HG02884 (cell line): ENCODE results near the gene MAGEA11.
"Not testable (repeated sequence)": the region's sequence is repeated elsewhere in the genome, so short reads cannot be mapped to it uniquely, and the experiment has no call there.

ENCODE experiments used
- ATAC-seq: cut with Tn5 transposase; IDR thresholded peaks from one replicate; pipeline ENCODE4 v1.9.1; 2021; ENCODE audit warnings: mild to moderate bottlenecking, moderate library complexity; ENCODE audit not compliant: unreplicated experiment

MAGEA11 gene

GRCh38 chrX:149716632-149717031, 4.8 kb downstream of the MAGEA11 start:
- no peak for ATAC-seq

GRCh38 chrX:149717803-149718202, 5.9 kb downstream of the MAGEA11 start:
- no peak for ATAC-seq

- no peak for ATAC-seq
Measured at GRCh38 chrX:149718757-149719156, 6.9 kb downstream of the MAGEA11 start.

DNA sequence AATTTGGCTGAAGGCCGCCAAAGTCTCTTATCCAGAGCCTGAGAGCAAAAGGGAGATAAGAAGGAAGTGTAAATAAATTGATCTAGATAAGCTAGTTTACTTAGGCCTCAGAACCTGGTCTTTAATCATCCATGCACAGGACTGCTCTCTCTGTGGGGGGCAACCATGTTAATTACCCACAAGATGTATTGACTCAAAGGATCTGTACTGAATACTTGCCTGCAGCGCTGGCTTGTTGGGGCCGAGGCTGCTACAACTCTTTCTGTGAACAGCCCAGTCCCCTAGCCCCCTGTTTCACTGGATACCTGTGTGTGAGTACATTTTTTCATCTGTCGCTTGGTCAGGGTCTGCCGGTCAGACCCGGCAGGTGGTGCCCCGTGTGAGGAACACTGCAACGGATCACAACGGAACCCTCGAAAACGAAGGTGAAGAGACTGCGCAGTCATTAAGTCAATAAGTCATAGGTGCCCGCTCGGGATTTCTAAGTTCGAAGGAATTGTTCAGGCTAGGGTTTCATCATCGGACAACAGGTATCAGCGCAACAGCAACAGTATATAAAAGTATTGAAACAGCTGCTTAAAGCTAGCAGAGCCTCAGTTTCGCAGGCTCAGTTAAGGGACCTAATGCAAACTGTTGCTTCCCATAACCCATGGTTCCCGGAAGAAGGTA, 8.3 kb downstream of the MAGEA11 start:
- no peak for ATAC-seq

GRCh38 chrX:149721241-149721640, 9.4 kb downstream of the MAGEA11 start:
- not testable (repeated sequence) for ATAC-seq

DNA sequence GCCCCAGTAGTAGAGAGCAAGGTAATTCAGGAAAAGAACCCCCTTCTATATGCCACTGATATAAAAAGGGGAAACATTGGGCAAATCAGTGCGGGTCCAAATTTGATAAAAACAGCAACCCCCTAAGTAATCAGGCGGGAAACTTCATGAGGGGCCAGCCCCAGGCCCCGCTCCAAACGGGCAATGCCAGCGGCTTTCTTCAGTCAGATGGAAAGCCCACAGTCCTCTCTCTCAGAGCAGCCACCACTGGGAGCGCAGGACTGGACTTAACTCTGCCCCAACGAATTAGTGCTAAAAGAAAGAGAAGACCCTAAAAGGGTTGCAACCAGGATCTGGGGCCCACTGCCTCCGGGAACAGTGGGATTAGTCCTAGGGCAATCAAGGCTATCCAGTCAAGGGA, 9.9 kb downstream of the MAGEA11 start:
- ATAC-seq, result no peak

GRCh38 chrX:149723583-149724118, 11.8 kb downstream of the MAGEA11 start:
- not testable (repeated sequence) for ATAC-seq

GRCh38 chrX:149727308-149727707, 15.4 kb downstream of the MAGEA11 start:
- not testable (repeated sequence) for ATAC-seq

DNA sequence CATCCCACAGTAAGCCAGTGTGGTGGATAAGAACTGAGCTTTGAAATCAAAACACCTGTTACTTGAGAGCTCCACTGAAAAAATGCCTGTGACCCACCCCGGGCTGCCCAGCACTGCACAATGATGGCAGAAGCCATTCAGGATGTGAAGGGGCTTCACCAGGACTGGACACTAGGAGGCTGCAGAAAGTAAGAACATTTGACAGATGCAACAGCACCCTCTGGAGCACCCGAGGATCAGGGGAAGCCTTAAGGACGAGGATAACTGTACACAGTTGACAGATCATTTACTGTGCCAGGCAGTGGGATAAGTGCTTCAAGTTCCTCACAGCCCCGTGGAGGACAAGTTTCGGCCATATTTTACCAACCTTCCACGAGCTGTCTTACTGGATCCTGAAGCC, 30.4 kb downstream of the MAGEA11 start:
- not testable (repeated sequence) for ATAC-seq

- not testable (repeated sequence) for ATAC-seq
Measured at GRCh38 chrX:149746390-149747007, 34.6 kb downstream of the MAGEA11 start.

- ATAC-seq, result no peak
Measured at GRCh38 chrX:149757206-149758067, 45.6 kb downstream of the MAGEA11 start.

DNA sequence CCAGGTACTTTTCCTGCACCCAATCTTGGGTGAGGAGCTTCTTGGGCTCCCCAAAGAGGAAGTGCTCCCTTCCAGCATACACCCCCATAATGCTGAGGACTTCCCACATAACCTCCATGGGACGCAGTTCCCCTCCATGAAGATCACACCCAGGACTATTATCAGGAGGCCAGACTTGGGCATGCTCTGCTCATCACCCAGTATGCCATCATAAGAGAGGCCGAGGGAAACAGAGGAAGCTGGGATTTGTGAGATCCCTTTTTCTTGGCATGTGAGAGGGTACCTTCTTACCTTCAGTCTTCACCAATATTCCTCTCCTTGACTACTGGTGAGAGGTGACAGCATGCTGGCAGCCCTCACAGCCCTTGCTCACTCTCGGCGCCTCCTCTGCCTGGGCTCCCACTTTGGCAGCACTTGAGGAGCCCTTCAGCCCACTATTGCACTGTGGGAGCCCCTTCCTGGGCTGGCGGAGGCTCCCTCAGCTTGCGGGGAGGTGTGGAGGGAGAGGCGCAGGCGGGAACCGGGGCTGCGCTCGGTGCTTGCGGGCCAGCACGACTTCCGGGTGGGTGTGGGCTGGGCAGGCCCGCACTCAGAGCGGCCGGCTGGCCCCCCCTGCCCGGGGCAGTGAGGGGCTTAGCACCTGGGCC, 46.3 kb downstream of the MAGEA11 start:
- no peak for ATAC-seq

GRCh38 chrX:149758715-149759078, 46.8 kb downstream of the MAGEA11 start:
- ATAC-seq, result not testable (repeated sequence)

DNA sequence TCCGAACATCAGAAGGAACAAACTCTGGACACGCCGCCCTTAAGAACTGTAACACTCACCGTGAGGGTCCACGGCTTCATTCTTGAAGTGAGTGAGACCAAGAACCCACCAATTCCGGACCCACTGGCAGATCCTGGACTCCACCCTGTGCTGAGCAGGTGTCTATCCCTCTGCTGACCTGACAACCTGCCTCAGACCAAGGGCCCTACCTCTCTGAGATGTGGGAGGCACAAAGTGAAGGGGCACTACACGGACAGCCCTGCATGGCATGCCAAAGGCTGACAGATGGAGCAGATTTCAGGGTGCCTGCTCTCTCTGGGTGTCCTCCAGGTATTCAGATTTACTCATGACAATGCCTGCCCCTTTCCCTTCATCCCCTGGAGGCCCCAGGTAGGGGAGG, 48.0 kb downstream of the MAGEA11 start:
- no peak for ATAC-seq

DNA sequence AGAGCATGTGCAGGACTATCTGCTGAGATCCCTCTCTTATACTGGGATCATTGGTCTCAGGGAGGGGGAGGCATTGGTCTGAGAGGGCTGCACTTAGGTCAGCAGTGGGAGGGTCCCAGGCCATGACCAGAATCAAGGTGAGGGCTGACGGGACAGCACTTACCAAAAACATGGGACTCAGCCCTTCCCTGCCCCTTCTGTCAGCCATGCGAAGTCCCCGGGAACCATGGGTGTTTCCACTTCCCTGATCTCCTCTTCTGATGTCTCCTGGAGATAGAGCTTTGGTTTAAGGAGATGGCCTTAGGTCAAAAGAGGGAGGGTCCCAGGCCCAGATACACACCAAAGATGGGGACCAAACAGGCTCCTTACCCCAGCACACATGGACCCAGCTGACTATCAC, 49.1 kb downstream of the MAGEA11 start:
- ATAC-seq, result no peak

DNA sequence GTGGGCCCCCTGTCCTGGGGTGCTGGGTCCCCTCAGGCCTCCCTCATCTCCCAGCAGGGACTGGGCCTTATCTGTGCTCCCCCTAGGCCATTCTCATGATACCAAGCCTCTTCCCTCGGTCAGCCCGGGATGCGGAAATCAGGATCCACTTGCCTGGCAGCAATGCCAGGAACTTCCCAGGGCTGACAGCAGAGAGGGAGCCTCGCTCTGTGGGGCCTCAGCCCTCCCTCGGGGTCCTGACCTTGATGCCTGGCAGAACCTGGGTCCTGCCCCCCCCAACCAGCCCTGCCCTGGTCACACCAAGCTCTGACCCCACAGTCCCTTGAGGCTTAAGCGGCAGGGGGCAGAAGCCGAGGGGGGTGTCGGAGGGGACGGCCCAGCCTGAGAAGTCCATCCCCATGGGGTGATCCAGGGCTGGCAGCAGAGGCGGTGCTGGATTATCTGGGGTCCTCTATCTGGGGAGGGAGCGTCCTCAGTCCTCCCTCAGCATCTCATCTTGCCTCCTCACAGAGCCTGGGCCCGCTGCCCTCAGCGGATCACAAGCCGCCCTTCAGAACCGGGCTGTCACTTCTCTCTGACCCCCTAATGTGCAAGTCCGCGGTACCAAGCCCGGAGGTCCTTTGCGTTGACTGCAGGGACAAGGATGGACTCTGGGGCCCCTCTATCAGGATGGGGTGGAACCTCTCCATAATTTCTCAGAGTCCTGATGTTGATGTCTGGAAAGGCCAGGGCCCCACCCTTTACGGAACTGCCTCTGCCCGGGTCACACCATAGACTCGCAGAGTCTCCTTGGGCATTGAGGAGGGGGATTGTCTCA, 50.2 kb downstream of the MAGEA11 start:
- ATAC-seq, result not testable (repeated sequence)

DNA sequence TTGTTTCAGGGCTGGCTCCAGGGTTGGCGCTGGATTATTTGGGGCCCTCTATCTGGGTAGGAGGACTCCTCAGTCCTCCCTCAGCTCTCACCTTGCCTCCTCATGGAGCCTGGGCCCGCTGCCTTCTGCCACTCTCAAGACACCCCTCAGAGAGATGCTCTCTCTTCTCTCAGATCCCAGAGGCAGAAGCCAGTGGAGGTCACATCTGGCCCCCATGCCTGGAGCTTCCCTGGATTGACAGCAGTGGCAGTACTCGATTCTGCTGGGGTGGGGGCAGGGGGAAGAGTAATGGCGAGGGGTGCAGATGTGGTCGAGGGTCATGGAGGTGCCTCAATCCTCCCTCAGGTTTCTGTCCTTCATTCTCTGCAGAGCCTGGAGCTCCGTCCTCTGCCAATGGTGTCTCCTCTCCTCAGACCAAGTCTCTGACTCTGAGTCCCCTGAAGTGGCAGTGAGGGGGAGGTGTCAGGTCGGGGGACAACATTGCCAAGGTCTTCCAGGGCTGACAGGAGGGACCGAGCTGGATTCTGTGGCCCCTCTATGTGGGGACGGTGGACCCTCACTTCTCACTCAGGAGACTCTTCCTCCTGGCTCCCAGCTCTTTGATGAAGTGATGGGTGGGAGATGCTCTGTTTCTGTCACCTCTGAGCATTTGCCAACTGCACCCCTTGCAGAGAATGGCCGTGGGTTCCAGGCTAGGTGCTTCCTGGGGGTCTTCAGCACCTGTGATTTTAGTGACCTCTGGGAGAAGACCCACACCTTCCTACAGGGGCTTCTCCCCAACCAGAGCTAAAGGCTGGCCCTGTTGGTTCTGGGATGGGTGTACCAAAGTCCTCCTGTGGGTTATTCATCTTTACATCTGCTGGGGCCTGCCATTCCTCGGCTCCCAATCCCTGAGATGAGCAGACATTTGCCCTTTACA, 51.1 kb downstream of the MAGEA11 start:
- ATAC-seq, result no peak
